ENCODE data around the gene DRAM2. TPM values are rescaled to one million over a fixed set of nuclear protein-coding genes. Genes with fewer than 3 reads are reported as not detected.

Gene DRAM2
- total RNA-seq, 4 donors from 2014 or later: 30.3 to 64.3 (median 37.6) TPM

DNA sequence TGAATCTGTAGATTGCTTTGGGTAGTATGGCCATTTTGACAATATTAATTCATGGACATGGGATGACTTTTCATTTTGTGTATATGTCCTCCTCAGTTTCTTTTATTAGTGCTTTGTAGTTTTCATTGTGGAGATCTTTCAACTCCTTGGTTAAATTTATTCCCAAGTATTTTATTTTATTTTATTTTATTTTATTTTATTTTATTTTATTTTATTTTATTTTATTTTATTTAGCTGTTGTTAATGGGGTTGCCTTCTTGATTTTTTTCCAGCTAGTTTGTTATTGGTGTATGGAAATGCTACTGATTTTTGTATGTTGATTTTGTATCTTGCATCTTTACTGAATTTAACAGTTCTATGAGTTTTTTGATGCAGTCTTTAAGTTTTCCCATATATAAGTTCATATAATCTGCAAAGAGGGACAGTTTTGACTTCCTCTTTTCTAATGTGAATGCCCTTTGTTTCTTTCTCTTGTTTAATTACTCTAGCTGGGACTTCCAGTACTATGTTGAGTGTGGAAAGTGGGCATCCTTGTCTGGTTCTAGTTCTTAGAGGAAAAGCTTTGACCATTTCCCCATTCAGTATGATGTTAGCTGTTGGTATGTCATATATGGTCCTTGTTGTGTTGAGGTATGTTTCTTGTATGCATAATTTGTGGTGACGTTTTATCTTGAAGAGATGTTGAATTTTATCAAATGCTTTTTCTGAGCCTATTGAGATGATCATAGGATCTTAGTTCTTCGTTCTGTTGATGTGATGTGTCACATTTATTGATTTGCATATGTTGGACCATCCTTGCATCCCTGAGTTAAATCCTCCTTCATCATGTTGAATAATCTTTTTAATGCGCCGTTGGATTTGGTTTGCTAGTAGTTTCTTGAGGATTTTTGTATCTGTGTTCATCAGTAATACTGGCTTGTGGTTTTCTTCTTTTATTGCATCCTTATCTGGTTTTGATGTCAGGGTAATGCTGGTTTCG, 14.4 kb upstream of the DRAM2 start:
- no peak overlapping the region for H3K4me3 ChIP-seq
- TF ChIP-seq, protein P1, sequence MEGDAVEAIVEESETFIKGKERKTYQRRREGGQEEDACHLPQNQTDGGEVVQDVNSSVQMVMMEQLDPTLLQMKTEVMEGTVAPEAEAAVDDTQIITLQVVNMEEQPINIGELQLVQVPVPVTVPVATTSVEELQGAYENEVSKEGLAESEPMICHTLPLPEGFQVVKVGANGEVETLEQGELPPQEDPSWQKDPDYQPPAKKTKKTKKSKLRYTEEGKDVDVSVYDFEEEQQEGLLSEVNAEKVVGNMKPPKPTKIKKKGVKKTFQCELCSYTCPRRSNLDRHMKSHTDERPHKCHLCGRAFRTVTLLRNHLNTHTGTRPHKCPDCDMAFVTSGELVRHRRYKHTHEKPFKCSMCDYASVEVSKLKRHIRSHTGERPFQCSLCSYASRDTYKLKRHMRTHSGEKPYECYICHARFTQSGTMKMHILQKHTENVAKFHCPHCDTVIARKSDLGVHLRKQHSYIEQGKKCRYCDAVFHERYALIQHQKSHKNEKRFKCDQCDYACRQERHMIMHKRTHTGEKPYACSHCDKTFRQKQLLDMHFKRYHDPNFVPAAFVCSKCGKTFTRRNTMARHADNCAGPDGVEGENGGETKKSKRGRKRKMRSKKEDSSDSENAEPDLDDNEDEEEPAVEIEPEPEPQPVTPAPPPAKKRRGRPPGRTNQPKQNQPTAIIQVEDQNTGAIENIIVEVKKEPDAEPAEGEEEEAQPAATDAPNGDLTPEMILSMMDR (IDR thresholded peaks at IDR 0.05): no peak
- TF ChIP-seq POLR2A (IDR thresholded peaks at IDR 0.05): no peak
- TF ChIP-seq EP300 (IDR thresholded peaks at IDR 0.05): no peak
- 95 to 96% methylated on average over 5 of the region's 5 CpGs for WGBS, 2 donors
- no peak for DNase-seq (ENCODE audit: low spot score in 2 of 2)
- H3K4me1 ChIP-seq: peaks cover 0 to 12% (median 2%) of the 10 kb centered on the region in 4 donors
- H3K36me3 ChIP-seq: peaks cover 0 to 70% (median 0%) of the 10 kb centered on the region in 3 donors
- no peak overlapping the region for H3K27ac ChIP-seq
- H3K27me3 ChIP-seq: no peaks in the 10 kb centered on the region
- no peaks in the 10 kb centered on the region for H3K9me3 ChIP-seq

DNA sequence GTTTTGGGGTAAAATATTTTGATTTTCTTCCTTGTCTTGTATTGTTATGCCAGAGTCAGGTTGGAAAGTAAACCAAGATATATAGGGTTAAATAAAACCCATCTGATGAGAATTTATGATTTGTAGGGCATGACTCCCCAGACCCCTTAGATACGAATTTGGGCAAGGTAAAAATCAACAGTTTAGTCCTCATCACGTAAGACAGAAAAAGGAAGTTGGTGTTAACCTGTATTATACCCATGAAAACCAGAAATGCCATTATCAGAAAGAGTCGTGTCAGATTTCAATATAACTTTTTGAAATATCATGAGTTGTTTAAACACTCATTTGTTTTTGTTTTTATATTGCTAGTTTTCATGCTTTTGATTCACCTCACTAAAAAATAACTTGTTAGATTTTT, 11.9 kb upstream of the DRAM2 start:
- Histone ChIP-seq H3K4me3 (no peak overlapping the region), H3K27ac (no peak overlapping the region), H3K9me3 (no peaks in the 10 kb centered on the region), H3K4me1 (peaks cover 0 to 12% (median under 1%) of the 10 kb centered on the region in 4 donors), H3K36me3 (peaks cover 0 to 76% (median 0%) of the 10 kb centered on the region in 3 donors), H3K27me3 (no peaks in the 10 kb centered on the region)
- no peak for DNase-seq (ENCODE audit: low spot score in 2 of 2)
- TF ChIP-seq EP300 (IDR thresholded peaks at IDR 0.05): no peak
- TF ChIP-seq POLR2A (IDR thresholded peaks at IDR 0.05): no peak
- TF ChIP-seq, protein P1 (IDR thresholded peaks at IDR 0.05): no peak
- 53 to 60% methylated on average over 3 of the region's 3 CpGs for WGBS, 2 donors

DNA sequence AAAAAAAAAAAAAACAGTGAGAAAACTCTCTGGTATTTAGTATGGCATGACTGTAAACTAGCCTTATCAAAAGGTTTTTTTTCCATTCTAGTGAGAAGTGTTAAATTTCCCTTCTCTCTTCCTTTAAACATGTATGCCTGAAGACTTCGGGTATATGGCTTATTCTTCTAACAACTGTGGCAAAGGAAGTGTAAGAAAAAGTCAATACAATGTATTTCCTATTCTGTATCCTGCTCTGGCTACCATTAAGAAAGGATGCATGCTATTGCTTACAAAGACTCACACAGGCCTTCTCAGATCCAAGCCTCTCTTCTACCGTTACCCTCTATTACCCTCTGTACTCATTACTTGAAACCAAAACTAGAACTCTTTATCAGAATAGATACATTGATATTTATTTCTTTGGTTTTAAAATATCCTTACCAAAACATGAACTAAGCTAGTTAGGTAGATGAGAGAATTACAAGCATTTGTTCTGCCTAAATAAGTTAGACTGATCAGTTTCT, 8.5 kb upstream of the DRAM2 start:
- H3K36me3 ChIP-seq: peaks cover 0 to 55% (median 0%) of the 10 kb centered on the region in 3 donors
- WGBS, 2 donors: 50 to 62% methylated on average over 2 of the region's 2 CpGs

DNA sequence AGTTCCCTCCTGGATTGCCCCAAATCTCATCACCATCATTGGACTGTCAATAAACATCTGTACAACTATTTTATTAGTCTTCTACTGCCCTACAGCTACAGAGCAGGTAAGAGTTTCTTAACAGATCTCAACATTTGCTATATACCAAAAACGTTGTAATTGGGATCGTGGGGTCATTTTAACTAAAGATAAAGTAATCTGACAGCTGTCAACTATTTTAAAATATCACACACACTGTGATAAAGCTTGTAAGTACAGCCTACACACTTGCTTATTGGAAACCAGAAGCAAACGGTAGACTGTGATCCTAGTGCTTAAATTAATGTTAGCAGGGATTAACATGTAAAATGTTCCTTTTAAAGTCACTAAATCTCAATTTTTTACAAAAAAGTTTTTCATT, 8.1 kb upstream of the DRAM2 start:
- Histone ChIP-seq H3K27ac (no peak overlapping the region), H3K4me1 (peaks cover 0 to 33% (median 0%) of the 10 kb centered on the region in 4 donors), H3K4me3 (no peak overlapping the region), H3K27me3 (no peaks in the 10 kb centered on the region), H3K36me3 (peaks cover 0 to 50% (median 0%) of the 10 kb centered on the region in 3 donors), H3K9me3 (no peaks in the 10 kb centered on the region)
- TF ChIP-seq EP300 (IDR thresholded peaks at IDR 0.05) (no peak), POLR2A (IDR thresholded peaks at IDR 0.05) (no peak)
- TF ChIP-seq, protein P1 (IDR thresholded peaks at IDR 0.05): no peak
- WGBS, 2 donors: 78 to 82% methylated on average over 3 of the region's 3 CpGs
- DNase-seq (ENCODE audit: low spot score in 2 of 2): no peak

More for the DNA sequence above, 8.5 kb upstream of the DRAM2 start:
- Histone ChIP-seq H3K9me3 (no peaks in the 10 kb centered on the region), H3K4me3 (no peak overlapping the region), H3K4me1 (peaks cover 0 to 28% (median 0%) of the 10 kb centered on the region in 4 donors), H3K27me3 (no peaks in the 10 kb centered on the region), H3K27ac (no peak overlapping the region)
- DNase-seq (ENCODE audit: low spot score in 2 of 2): no peak
- no peak for TF ChIP-seq POLR2A (IDR thresholded peaks at IDR 0.05)
- no peak for TF ChIP-seq EP300 (IDR thresholded peaks at IDR 0.05)
- TF ChIP-seq, protein P1 (IDR thresholded peaks at IDR 0.05): no peak

All from tibial nerve (tissue), 4 donors.